SH-SY5Y (cell line): ENCODE measurements around the gene UNC5C.

Experiments used
- GATA2 ChIP-seq: IDR thresholded peaks from 2 replicates; pipeline ENCODE4 v1.6.1; 2011; ENCODE audit warnings: mild to moderate bottlenecking, low read depth, low read length
- GATA3 ChIP-seq: IDR thresholded peaks from 2 replicates; pipeline ENCODE4 v1.6.1; 2011; ENCODE audit warnings: low read depth, mild to moderate bottlenecking, low read length, moderate library complexity

GRCh38 chr4:95535180-95535579, 13.6 kb downstream of the UNC5C start:
- TF ChIP-seq GATA2 (no peak), GATA3 (no peak)
